ENCODE data around the gene ARHGAP6.

ARHGAP6 gene

DNA sequence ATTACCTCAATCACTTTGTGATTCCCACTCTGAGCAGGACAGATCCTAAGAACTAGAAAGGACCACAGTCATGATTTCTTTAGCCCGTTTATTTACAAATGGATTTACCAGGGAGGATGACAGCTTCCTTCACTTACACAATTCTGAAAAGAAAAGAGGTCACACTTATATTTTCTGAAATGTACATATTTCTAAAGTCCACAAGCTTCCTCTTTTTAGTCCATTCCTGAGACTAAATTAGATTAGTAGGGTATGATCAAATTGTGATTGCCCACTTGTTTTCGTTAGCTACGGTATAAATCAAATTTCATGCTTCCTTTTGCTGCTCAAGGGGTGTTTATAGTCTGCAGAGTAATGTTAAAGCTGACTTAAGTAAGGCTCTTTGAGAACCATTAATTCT is 380.1 kb downstream of the ARHGAP6 start:
- intact Hi-C loops (cut with DNase I; ENCODE audit: low total_unique reads) = no loop called here
- H3K27ac ChIP-seq = no peak overlapping the region
- H3K36me3 ChIP-seq = no peaks in the 10 kb centered on the region
- no peak overlapping the region for H3K4me3 ChIP-seq
- no peak for DNase-seq
- H3K9me3 ChIP-seq = no peaks in the 10 kb centered on the region
- no peaks in the 10 kb centered on the region for H3K27me3 ChIP-seq
- TF ChIP-seq, protein P1, sequence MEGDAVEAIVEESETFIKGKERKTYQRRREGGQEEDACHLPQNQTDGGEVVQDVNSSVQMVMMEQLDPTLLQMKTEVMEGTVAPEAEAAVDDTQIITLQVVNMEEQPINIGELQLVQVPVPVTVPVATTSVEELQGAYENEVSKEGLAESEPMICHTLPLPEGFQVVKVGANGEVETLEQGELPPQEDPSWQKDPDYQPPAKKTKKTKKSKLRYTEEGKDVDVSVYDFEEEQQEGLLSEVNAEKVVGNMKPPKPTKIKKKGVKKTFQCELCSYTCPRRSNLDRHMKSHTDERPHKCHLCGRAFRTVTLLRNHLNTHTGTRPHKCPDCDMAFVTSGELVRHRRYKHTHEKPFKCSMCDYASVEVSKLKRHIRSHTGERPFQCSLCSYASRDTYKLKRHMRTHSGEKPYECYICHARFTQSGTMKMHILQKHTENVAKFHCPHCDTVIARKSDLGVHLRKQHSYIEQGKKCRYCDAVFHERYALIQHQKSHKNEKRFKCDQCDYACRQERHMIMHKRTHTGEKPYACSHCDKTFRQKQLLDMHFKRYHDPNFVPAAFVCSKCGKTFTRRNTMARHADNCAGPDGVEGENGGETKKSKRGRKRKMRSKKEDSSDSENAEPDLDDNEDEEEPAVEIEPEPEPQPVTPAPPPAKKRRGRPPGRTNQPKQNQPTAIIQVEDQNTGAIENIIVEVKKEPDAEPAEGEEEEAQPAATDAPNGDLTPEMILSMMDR (IDR thresholded peaks at IDR 0.05) = no peak
- H3K4me1 ChIP-seq = no peaks in the 10 kb centered on the region

DNA sequence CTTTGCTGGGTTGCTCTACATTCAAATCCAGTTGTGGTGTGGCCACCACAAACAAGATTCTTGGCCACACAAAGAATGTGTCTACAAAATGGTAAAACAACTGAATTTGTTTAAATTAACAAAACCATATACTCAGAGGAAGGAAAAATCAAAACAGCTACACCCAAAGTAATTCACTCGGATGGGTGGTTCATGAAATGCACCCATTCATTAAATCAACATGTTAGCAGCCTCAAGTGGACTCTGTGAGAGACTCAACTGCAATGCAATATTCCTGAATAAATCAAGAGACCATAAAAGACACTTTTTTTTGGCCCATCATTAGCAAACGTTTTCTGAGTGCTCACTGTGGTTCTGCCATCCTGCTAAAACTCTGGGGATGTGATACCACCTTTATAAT is 383.7 kb downstream of the ARHGAP6 start:
- no peaks in the 10 kb centered on the region for H3K9me3 ChIP-seq
- no peak overlapping the region for H3K4me3 ChIP-seq
- H3K36me3 ChIP-seq = no peaks in the 10 kb centered on the region
- intact Hi-C loops (cut with DNase I; ENCODE audit: low total_unique reads) = no loop called here
- no peak for DNase-seq
- H3K27ac ChIP-seq = no peak overlapping the region
- TF ChIP-seq, protein P1 (IDR thresholded peaks at IDR 0.05) = no peak
- no peaks in the 10 kb centered on the region for H3K4me1 ChIP-seq
- no peaks in the 10 kb centered on the region for H3K27me3 ChIP-seq

DNA sequence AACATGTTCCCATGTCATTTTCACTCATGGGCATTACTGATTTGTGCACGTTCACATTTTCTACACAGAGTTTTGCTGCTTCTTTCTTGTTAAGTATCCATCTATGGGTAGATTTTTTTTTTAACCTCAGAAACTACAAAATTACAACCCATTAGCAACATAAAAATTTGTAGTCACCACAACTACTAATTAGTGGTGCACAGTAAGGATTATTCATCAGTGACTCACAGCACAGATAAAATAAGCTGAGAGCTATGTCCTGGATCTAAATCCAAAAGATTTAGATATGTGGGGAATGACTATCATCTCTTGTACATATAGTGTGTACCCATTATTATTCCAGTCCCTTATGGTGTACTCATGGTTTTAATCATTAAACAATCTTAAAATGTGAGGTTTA is 392.2 kb downstream of the ARHGAP6 start:
- Histone ChIP-seq H3K27me3 (no peaks in the 10 kb centered on the region), H3K4me1 (peaks cover 0 to 15% (median 0%) of the 10 kb centered on the region in 4 donors), H3K4me3 (no peak overlapping the region), H3K27ac (no peak overlapping the region), H3K36me3 (no peaks in the 10 kb centered on the region), H3K9me3 (no peaks in the 10 kb centered on the region)
- DNase-seq = no peak
- intact Hi-C loops (cut with DNase I; ENCODE audit: low total_unique reads) = no loop called here
- TF ChIP-seq, protein P1 (IDR thresholded peaks at IDR 0.05) = no peak

DNA sequence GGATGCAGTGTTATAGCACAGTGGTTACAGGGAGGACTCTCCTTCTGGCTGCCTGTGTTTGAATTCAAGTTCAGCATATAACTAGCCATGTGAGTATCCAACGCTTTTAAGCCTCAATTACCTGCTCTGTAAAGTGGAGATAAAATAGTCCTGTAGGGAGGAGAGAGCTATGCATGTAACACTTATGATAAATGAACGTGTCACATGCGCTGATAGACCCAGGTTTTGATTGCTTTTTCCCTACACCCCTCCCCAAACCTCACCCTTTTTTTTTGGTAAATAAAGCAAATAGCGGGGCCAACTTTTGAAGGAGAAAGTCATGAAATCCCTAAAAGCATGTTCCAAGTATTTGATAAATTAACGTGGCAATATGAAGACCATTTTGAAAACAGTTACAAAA is 392.9 kb downstream of the ARHGAP6 start:
- DNase-seq = no peak
- intact Hi-C loops (cut with DNase I; ENCODE audit: low total_unique reads) = no loop called here
- no peak overlapping the region for H3K27ac ChIP-seq

DNA sequence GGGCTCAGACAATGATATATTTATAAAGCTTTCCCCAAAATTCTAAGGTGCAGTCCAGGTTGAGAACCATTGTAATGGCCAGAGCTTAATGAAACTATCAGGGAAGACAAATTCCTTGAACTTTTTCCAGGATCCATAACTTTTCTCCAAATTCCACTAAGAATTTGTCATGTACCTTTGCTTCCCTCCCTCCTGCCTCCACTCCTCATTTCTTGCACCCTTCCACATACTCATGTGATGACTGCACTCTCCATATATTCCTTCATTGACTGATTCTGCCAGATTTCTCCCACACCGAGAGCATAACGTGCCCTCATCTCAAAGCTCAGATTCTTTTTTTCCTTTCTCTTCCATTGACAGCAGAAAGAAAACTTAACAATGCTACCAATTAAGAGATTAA is 393.4 kb downstream of the ARHGAP6 start:
- TF ChIP-seq, protein P1 (IDR thresholded peaks at IDR 0.05) = no peak
- Histone ChIP-seq H3K4me1 (peaks cover 0 to 15% (median 0%) of the 10 kb centered on the region in 4 donors), H3K36me3 (no peaks in the 10 kb centered on the region), H3K27me3 (no peaks in the 10 kb centered on the region), H3K27ac (no peak overlapping the region), H3K9me3 (no peaks in the 10 kb centered on the region), H3K4me3 (no peak overlapping the region)
- DNase-seq = no peak
- intact Hi-C loops (cut with DNase I; ENCODE audit: low total_unique reads) = no loop called here

More for the DNA sequence above, 392.9 kb downstream of the ARHGAP6 start:
- Histone ChIP-seq H3K9me3 (no peaks in the 10 kb centered on the region), H3K27me3 (no peaks in the 10 kb centered on the region), H3K36me3 (no peaks in the 10 kb centered on the region), H3K4me1 (peaks cover 0 to 15% (median 0%) of the 10 kb centered on the region in 4 donors), H3K4me3 (no peak overlapping the region)
- TF ChIP-seq, protein P1 (IDR thresholded peaks at IDR 0.05) = no peak

DNA sequence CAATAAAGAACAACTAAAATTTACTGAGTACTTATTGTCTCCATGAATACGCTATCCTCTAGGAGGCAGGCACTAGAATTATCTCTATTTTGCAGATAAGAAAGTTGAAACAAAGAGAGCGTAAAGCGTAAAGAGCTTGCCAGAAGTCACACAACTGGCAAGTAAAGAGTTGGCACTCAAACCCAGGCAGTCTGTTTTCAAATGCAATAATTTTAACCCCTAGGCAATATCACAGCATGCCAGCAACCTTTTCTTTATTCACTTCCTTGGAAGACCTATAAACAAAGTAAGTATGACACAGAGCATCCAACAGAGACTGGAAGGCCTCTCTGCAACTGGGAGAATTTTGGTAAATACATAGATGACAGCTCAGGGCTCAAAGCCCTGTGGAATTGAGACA is 395.7 kb downstream of the ARHGAP6 start:
- TF ChIP-seq, protein P1 (IDR thresholded peaks at IDR 0.05) = no peak
- Histone ChIP-seq H3K4me1 (peaks cover 0 to 15% (median 0%) of the 10 kb centered on the region in 4 donors), H3K4me3 (no peak overlapping the region), H3K27me3 (no peaks in the 10 kb centered on the region), H3K9me3 (no peaks in the 10 kb centered on the region), H3K36me3 (no peaks in the 10 kb centered on the region), H3K27ac (no peak overlapping the region)
- intact Hi-C loops (cut with DNase I; ENCODE audit: low total_unique reads) = no loop called here
- DNase-seq = no peak
